Measurements from ENCODE around the gene DGLUCY.

The DGLUCY gene

GRCh38 chr14:91163316-91163715, 49.4 kb downstream of the DGLUCY start:
- CTCF ChIA-PET: interaction anchor here (0.7 to 1.1 kb wide), 3 partner anchors 10 to 15 kb away, joined by 3 to 5 read pairs (median 4); no protein-coding TSS in a partner anchor
- no peak for TF ChIP-seq CTCF (conservative IDR thresholded peaks at IDR 0.05; ENCODE audit: low read depth)
- POLR2A ChIA-PET (ENCODE audit: low non-redundant PET): no interaction called here
- H3K27ac ChIP-seq: peak overlapping the region; percentile 33
- DNase-seq (ENCODE audit: low spot score): no peak

- no peak for DNase-seq (ENCODE audit: low spot score)
- POLR2A ChIA-PET (ENCODE audit: low non-redundant PET): no interaction called here
- no peak for TF ChIP-seq CTCF (conservative IDR thresholded peaks at IDR 0.05; ENCODE audit: low read depth)
- CTCF ChIA-PET: no interaction called here
- peak overlapping the region; percentile 69 for H3K27ac ChIP-seq
These were observed 50.8 kb downstream of the DGLUCY start for GRCh38 chr14:91164676-91165075.

- ChIA-PET POLR2A (ENCODE audit: low non-redundant PET) (no interaction called here), CTCF (interaction anchor here (0.6 kb wide), 1 partner anchor 8 kb away, joined by 4 read pairs; no protein-coding TSS in a partner anchor)
- TF ChIP-seq CTCF (conservative IDR thresholded peaks at IDR 0.05; ENCODE audit: low read depth): no peak
- H3K27ac ChIP-seq: peak overlapping the region; percentile 10; the same call in 1 of the 2 replicates
- DNase-seq (ENCODE audit: low spot score): no peak
These were observed 53.5 kb downstream of the DGLUCY start for GRCh38 chr14:91167380-91167770.

- POLR2A ChIA-PET (ENCODE audit: low non-redundant PET): no interaction called here
- DNase-seq (ENCODE audit: low spot score): no peak
- CTCF ChIA-PET: interaction anchor here (0.8 kb wide), 2 partner anchors 194 to 267 kb away, joined by 3 read pairs; no protein-coding TSS in a partner anchor
- peak overlapping the region; percentile 54 for H3K27ac ChIP-seq
- TF ChIP-seq CTCF (conservative IDR thresholded peaks at IDR 0.05; ENCODE audit: low read depth): no peak
These were observed 56.1 kb downstream of the DGLUCY start for GRCh38 chr14:91169951-91170350.

- CTCF ChIA-PET: interaction anchor here (0.8 kb wide), 1 partner anchor 268 kb away, joined by 3 read pairs; no protein-coding TSS in a partner anchor
- POLR2A ChIA-PET (ENCODE audit: low non-redundant PET): no interaction called here
- no peak for TF ChIP-seq CTCF (conservative IDR thresholded peaks at IDR 0.05; ENCODE audit: low read depth)
- no peak for DNase-seq (ENCODE audit: low spot score)
- peak overlapping the region; percentile 54 for H3K27ac ChIP-seq
These were observed 56.7 kb downstream of the DGLUCY start for GRCh38 chr14:91170504-91171121.

- ChIA-PET POLR2A (ENCODE audit: low non-redundant PET) (no interaction called here), CTCF (no interaction called here)
- H3K27ac ChIP-seq: peak overlapping the region; percentile 33
These were observed 57.4 kb downstream of the DGLUCY start for GRCh38 chr14:91171291-91171690.

More at GRCh38 chr14:91171291-91171690, 57.4 kb downstream of the DGLUCY start:
- TF ChIP-seq CTCF (conservative IDR thresholded peaks at IDR 0.05; ENCODE audit: low read depth): no peak
- no peak for DNase-seq (ENCODE audit: low spot score)

Measured in RWPE1 (cell line).